ENCODE results near the gene ACADVL. TPM values are rescaled to one million over a fixed set of nuclear protein-coding genes. Genes with fewer than 3 reads are reported as not detected.
A peak's percentile ranks its signal among the peaks of the same experiment; 100 is the strongest.

Gene ACADVL
- total RNA-seq, 4 donors from 2014 or later: 250 to 662 (median 544) TPM

DNA sequence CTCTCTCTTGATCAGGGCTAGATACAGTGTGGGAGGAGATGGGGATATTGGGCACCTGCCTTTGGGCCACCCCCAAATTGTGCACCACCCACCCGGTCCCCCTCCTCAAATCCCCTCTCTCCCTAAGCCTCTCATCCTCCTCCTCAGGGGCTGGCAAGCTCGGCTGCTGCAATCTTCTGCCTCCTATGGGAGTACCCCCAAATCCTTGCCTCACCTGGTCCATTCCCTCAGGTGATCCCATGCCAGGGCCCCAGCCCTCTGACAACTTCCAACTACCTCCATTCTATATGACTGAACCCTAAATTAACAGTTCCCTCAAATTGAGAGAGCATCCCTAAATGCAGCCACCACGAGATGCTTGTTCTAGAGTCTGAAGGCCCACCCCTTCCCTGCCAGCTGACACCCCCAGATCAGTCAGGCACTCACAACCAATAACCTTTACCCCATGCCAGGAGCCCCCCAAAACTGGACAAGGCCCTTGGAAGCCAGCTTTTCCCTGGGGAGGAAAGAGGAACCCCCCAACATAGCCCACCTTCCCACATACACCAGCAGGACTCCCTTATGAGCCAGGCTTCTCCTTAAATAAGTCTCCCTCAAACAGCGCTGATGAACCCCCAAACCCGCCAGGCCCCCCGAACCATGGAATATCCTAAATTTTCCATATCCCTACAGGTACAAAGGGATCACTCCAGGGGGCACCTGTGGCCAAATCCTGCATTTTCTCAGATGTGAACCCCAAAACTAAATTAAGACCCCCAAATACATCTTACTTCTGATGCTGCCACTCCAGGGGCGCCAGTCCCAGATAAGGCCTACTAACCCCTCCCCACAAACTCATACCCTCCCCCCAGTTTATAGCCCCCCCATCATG, 3.3 kb upstream of the ACADVL start:
- intact Hi-C loops (cut with DNase I): no loop called here
- Histone ChIP-seq H3K4me3 (peak overlapping the region; percentile 56 to 68 (median 62)), H3K4me1 (peaks cover 55 to 84% (median 83%) of the 10 kb centered on the region in 4 donors), H3K27ac (replicated peaks in 1 of 4) (peak overlapping the region; percentile 92 to 99 (median 97)), H3K36me3 (peaks cover 0 to 11% (median 5%) of the 10 kb centered on the region in 4 donors), H3K27me3 (no peaks in the 10 kb centered on the region), H3K9me3 (no peaks in the 10 kb centered on the region)
- DNase-seq (ENCODE audit: extremely low spot score): no peak
- no peak for TF ChIP-seq POLR2A (IDR thresholded peaks at IDR 0.05; ENCODE audit: low read depth)
- no peak for TF ChIP-seq EP300 (IDR thresholded peaks at IDR 0.05)
- TF ChIP-seq, protein P1, sequence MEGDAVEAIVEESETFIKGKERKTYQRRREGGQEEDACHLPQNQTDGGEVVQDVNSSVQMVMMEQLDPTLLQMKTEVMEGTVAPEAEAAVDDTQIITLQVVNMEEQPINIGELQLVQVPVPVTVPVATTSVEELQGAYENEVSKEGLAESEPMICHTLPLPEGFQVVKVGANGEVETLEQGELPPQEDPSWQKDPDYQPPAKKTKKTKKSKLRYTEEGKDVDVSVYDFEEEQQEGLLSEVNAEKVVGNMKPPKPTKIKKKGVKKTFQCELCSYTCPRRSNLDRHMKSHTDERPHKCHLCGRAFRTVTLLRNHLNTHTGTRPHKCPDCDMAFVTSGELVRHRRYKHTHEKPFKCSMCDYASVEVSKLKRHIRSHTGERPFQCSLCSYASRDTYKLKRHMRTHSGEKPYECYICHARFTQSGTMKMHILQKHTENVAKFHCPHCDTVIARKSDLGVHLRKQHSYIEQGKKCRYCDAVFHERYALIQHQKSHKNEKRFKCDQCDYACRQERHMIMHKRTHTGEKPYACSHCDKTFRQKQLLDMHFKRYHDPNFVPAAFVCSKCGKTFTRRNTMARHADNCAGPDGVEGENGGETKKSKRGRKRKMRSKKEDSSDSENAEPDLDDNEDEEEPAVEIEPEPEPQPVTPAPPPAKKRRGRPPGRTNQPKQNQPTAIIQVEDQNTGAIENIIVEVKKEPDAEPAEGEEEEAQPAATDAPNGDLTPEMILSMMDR (IDR thresholded peaks at IDR 0.05): no peak
- TF ChIP-seq POLR2AphosphoS5 (IDR thresholded peaks at IDR 0.05): no peak
- WGBS: 16% methylated on average over 7 of the region's 7 CpGs

- no peaks in the 10 kb centered on the region for H3K27me3 ChIP-seq
- intact Hi-C loops (cut with DNase I): no loop called here
- H3K9me3 ChIP-seq: no peaks in the 10 kb centered on the region
- 1% methylated on average over 24 of the region's 32 CpGs for WGBS
- H3K4me3 ChIP-seq: peak overlapping the region; percentile 56 to 68 (median 62)
- H3K4me1 ChIP-seq: peaks cover 62 to 84% (median 82%) of the 10 kb centered on the region in 4 donors
- no peak for DNase-seq (ENCODE audit: extremely low spot score)
- peaks cover under 1 to 19% (median 13%) of the 10 kb centered on the region in 4 donors for H3K36me3 ChIP-seq
- no peak for TF ChIP-seq EP300 (IDR thresholded peaks at IDR 0.05)
- TF ChIP-seq, protein P1 (IDR thresholded peaks at IDR 0.05): no peak
- TF ChIP-seq POLR2AphosphoS5 (IDR thresholded peaks at IDR 0.05): no peak
- TF ChIP-seq POLR2A (IDR thresholded peaks at IDR 0.05; ENCODE audit: low read depth): no peak
- H3K27ac ChIP-seq (replicated peaks in 1 of 4): peak overlapping the region; percentile 92 to 99 (median 97)
Observed at GRCh38 chr17:7217113-7217987, 2.4 kb upstream of the ACADVL start.

- peaks cover 9 to 27% (median 21%) of the 10 kb centered on the region in 4 donors for H3K36me3 ChIP-seq
- peak overlapping the region; percentile 92 to 99 (median 97) for H3K27ac ChIP-seq (replicated peaks in 1 of 4)
- 47% methylated on average over 6 of the region's 6 CpGs for WGBS
- H3K9me3 ChIP-seq: no peaks in the 10 kb centered on the region
- peaks cover 65 to 86% (median 83%) of the 10 kb centered on the region in 4 donors for H3K4me1 ChIP-seq
- peak overlapping the region; percentile 56 to 68 (median 62) for H3K4me3 ChIP-seq
- TF ChIP-seq POLR2A (IDR thresholded peaks at IDR 0.05; ENCODE audit: low read depth): no peak
- TF ChIP-seq EP300 (IDR thresholded peaks at IDR 0.05): no peak
- TF ChIP-seq, protein P1 (IDR thresholded peaks at IDR 0.05): no peak
- no peak for TF ChIP-seq POLR2AphosphoS5 (IDR thresholded peaks at IDR 0.05)
- no peak for DNase-seq (ENCODE audit: extremely low spot score)
- intact Hi-C loops (cut with DNase I): no loop called here
- no peaks in the 10 kb centered on the region for H3K27me3 ChIP-seq
Observed at GRCh38 chr17:7218166-7218565, 1.6 kb upstream of the ACADVL start.

DNA sequence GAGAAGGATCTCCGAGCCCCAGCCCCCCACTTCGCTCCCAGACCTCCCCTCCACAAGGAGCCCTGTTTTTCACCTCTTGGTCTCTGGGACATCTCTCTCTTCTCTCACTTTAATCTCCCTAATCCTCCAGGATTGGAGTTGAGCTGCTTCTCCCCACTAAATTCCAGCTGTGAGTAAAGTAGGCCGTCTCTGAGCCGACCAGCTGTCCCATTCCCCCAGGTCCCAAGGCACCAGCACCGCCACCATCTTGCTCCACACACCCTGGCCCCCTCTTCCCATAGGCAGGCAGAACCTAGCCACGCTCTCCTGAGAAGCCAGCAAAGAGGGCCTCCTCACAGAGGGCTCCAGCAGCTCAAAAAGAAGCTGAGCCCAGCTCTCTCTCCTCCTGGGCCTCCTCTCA, 980 bp upstream of the ACADVL start:
- 84% methylated on average over 6 of the region's 6 CpGs for WGBS
- TF ChIP-seq POLR2AphosphoS5 (IDR thresholded peaks at IDR 0.05): no peak
- TF ChIP-seq, protein P1 (IDR thresholded peaks at IDR 0.05): no peak
- no peak for TF ChIP-seq POLR2A (IDR thresholded peaks at IDR 0.05; ENCODE audit: low read depth)
- TF ChIP-seq EP300 (IDR thresholded peaks at IDR 0.05): no peak
- intact Hi-C loops (cut with DNase I): no loop called here
- Histone ChIP-seq H3K36me3 (peaks cover 15 to 33% (median 27%) of the 10 kb centered on the region in 4 donors), H3K27me3 (no peaks in the 10 kb centered on the region), H3K4me3 (no peak overlapping the region), H3K9me3 (no peaks in the 10 kb centered on the region), H3K27ac (replicated peaks in 1 of 4) (peak overlapping the region; percentile 92 to 99 (median 97)), H3K4me1 (peaks cover 66 to 84% (median 79%) of the 10 kb centered on the region in 4 donors)
- no peak for DNase-seq (ENCODE audit: extremely low spot score)

Measured in esophagus muscularis mucosa (tissue), 4 donors.